IMR-90 (cell line): ENCODE measurements around the gene DCLRE1C. TPM values are rescaled to one million over a fixed set of nuclear protein-coding genes. Genes with fewer than 3 reads are reported as not detected.

Experiments
- ATAC-seq: fragments of 200-7000 bp; cut with Tn5 transposase; 2 replicates; pipeline ENCODE4 v1.9.1; 2020; ENCODE audit warnings: low read depth, mild to moderate bottlenecking, moderate library complexity
- BruUV-seq: library from RNA; stranded (reverse); fragments of 400-500 nt; replicated peaks from 2 replicates; lab custom pipeline; 2021; lab: Mats Ljungman, UMichigan
- CTCF ChIA-PET: fragments of 300-600 bp; formaldehyde crosslinking; extraction: SDS; loops from one replicate; lab custom pipeline; 2021; ENCODE audit warnings: antibody characterized with exemption; lab: Yijun Ruan, JAX
- POLR2A ChIA-PET: fragments of 300-600 bp; sonication (Branson Sonifier 250); formaldehyde crosslinking; loops from one replicate; lab custom pipeline; 2022; ENCODE audit warnings: antibody characterized with exemption; ENCODE audit not compliant: unreplicated experiment; lab: Charles Lee
- DNase-seq: peaks from one replicate; pipeline ENCODE4 v3.0.0; 2013
- H2AFZ ChIP-seq: replicated peaks from 2 replicates; pipeline ENCODE3; 2013; ENCODE audit warnings: low read length, mild to moderate bottlenecking; ENCODE audit not compliant: poor library complexity
- H2AK5ac ChIP-seq: 2 replicates; pipeline ENCODE4 v1.6.1; 2013; ENCODE audit warnings: low read depth, low read length, inconsistent platforms
- H2AK9ac ChIP-seq: replicated peaks from 2 replicates; pipeline ENCODE3; 2013; ENCODE audit warnings: mild to moderate bottlenecking, low read depth, low read length, moderate library complexity; ENCODE audit not compliant: poor library complexity
- H2BK120ac ChIP-seq: 2 replicates; pipeline ENCODE4 v1.6.1; 2013; ENCODE audit warnings: low read depth, low read length, inconsistent platforms
- H2BK15ac ChIP-seq: 3 replicates; pipeline ENCODE4 v1.6.1; 2013; ENCODE audit warnings: low read depth, low read length, inconsistent platforms
- H2BK20ac ChIP-seq: 2 replicates; pipeline ENCODE4 v1.6.1; 2013; ENCODE audit warnings: low read depth, mild to moderate bottlenecking, inconsistent platforms, low read length, moderate library complexity
- H2BK5ac ChIP-seq: 2 replicates; pipeline ENCODE4 v1.6.1; 2013; ENCODE audit warnings: mild to moderate bottlenecking, low read depth, low read length, inconsistent platforms; ENCODE audit not compliant: poor library complexity, severe bottlenecking
- H3K14ac ChIP-seq: replicated peaks from 2 replicates; pipeline ENCODE4 v1.6.1; 2013; ENCODE audit warnings: low read depth, low read length, inconsistent platforms
- H3K18ac ChIP-seq: 2 replicates; pipeline ENCODE4 v1.6.1; 2013; ENCODE audit warnings: low read depth, low read length, control low read depth
- H3K23ac ChIP-seq: 2 replicates; pipeline ENCODE4 v1.6.1; 2013; ENCODE audit warnings: low read depth, low read length, inconsistent platforms
- H3K27ac ChIP-seq: 2 replicates; pipeline ENCODE4 v1.5.1; 2013; ENCODE audit warnings: mild to moderate bottlenecking, control low read depth, low read length; ENCODE audit not compliant: insufficient read depth
- H3K27me3 ChIP-seq: 2 replicates; pipeline ENCODE4 v1.6.1; 2013; ENCODE audit warnings: low read length; ENCODE audit not compliant: control insufficient read depth, insufficient read depth
- H3K36me3 ChIP-seq: 2 replicates; pipeline ENCODE4 v1.6.1; 2013; ENCODE audit warnings: low read length, mixed read lengths; ENCODE audit not compliant: control insufficient read depth, insufficient read depth
- H3K4ac ChIP-seq: 2 replicates; pipeline ENCODE4 v1.6.1; 2013; ENCODE audit warnings: low read depth, low read length, inconsistent platforms
- H3K4me1 ChIP-seq: 2 replicates; pipeline ENCODE4 v1.6.1; 2013; ENCODE audit warnings: low read length, mixed read lengths; ENCODE audit not compliant: control insufficient read depth, insufficient read depth
- H3K4me2 ChIP-seq: 2 replicates; pipeline ENCODE4 v1.6.1; 2013; ENCODE audit warnings: low read depth, mild to moderate bottlenecking, control low read depth, low read length, moderate library complexity
- H3K4me3 ChIP-seq: 2 replicates; pipeline ENCODE4 v1.5.1; 2013; ENCODE audit warnings: low read depth, mild to moderate bottlenecking, control low read depth, low read length, moderate library complexity; ENCODE audit not compliant: insufficient read depth
- H3K56ac ChIP-seq: 2 replicates; pipeline ENCODE4 v1.6.1; 2013; ENCODE audit warnings: low read length, inconsistent platforms; ENCODE audit not compliant: insufficient read depth; ENCODE audit errors: extremely low read depth
- H3K79me1 ChIP-seq, 2 experiments: 2 replicates each; pipeline ENCODE4 v1.6.1; 2013; ENCODE audit warnings: low read length in 2 of 2, inconsistent platforms in 1 of 2, low read depth in 1 of 2
- H3K9ac ChIP-seq: 2 replicates; pipeline ENCODE4 v1.6.1; 2013; ENCODE audit warnings: low read depth, low read length, control low read depth
- H3K9me1 ChIP-seq: 2 replicates; pipeline ENCODE4 v1.6.1; 2013; ENCODE audit warnings: low read length, inconsistent platforms; ENCODE audit not compliant: insufficient read depth
- H3K9me3 ChIP-seq: 2 replicates; pipeline ENCODE4 v1.6.1; 2013; ENCODE audit warnings: low read length; ENCODE audit not compliant: control insufficient read depth, insufficient read depth
- H4K20me1 ChIP-seq: 2 replicates; pipeline ENCODE4 v1.6.1; 2013; ENCODE audit warnings: low read length, inconsistent platforms; ENCODE audit not compliant: insufficient read depth
- H4K5ac ChIP-seq: 2 replicates; pipeline ENCODE4 v1.6.1; 2013; ENCODE audit warnings: mild to moderate bottlenecking, low read depth, low read length, control low read depth
- H4K8ac ChIP-seq, 2 experiments: 2 replicates each; pipeline ENCODE4 v1.6.1; 2013; ENCODE audit warnings: low read depth in 2 of 2, low read length in 2 of 2, control low read depth in 1 of 2, inconsistent platforms in 1 of 2
- H4K91ac ChIP-seq: 2 replicates; pipeline ENCODE4 v1.6.1; 2013; ENCODE audit warnings: low read depth, low read length, inconsistent platforms; ENCODE audit not compliant: insufficient read depth
- BHLHE40 ChIP-seq: fragments of 150-350 bp; IDR thresholded peaks from 2 replicates; pipeline ENCODE4 v1.6.1; 2016; ENCODE audit warnings: mild to moderate bottlenecking, low read depth, low read length
- NFE2L2 ChIP-seq: fragments of 150-350 bp; IDR thresholded peaks from 2 replicates; pipeline ENCODE4 v1.6.1; 2016; ENCODE audit warnings: low read depth, mild to moderate bottlenecking, low read length
- RAD21 ChIP-seq: IDR thresholded peaks from 2 replicates; pipeline ENCODE4 v1.6.1; 2012; ENCODE audit warnings: low read length, improper control_type of control experiment
- RFX5 ChIP-seq: IDR thresholded peaks from 2 replicates; pipeline ENCODE4 v1.8.0; 2012; ENCODE audit warnings: low read depth, mild to moderate bottlenecking, low read length, moderate library complexity
- WGBS, 2 experiments: methylation state at CpG; one replicate each; pipeline versions ENCODE4 v1.1.5 to v1.1.7; 2013; ENCODE audit warnings: missing lambda C conversion rate in 2 of 2; ENCODE audit not compliant: insufficient read length in 1 of 2; ENCODE audit errors: extremely low coverage in 2 of 2; 5-methylcytosine and 5-hydroxymethylcytosine counted together
- dilution Hi-C: fragments of 300-500 bp; cut with HindIII; formaldehyde crosslinking; loops from one replicate; pipeline ENCODE4 v1.14.3; 2018; ENCODE audit warnings: low sequenced_read_pairs; ENCODE audit not compliant: unreplicated experiment
- in situ Hi-C: fragments of 300-500 bp; cut with MboI; formaldehyde crosslinking; loops from 3 replicates; pipeline ENCODE4 v1.14.3; 2019; ENCODE audit warnings: low sequenced_read_pairs, inconsistent platforms, mixed read lengths
- intact Hi-C: fragments of 100-400 bp; cut with micrococcal nuclease; formaldehyde crosslinking; loops from 2 replicates; pipeline ENCODE4 v1.10.0; 2022
- polyA plus RNA-seq, 3 experiments: library from polyadenylated mRNA; depleted of rRNA; stranded (reverse); fragments of >200 nt; gene quantifications; 2 replicates each; pipeline ENCODE4 v1.2.3, GENCODE V29; 2012; ENCODE audit warnings: low replicate concordance in 1 of 3
- total RNA-seq: library from RNA; depleted of rRNA; stranded (reverse); fragments of >200 nt; gene quantifications from 2 replicates; pipeline ENCODE4 v1.2.3, GENCODE V29; 2012

The DCLRE1C gene
- total and polyA plus RNA-seq, 2 of the 4 experiments (the other 2 are of a cell fraction): 2.9 to 8.1 TPM

- in situ Hi-C loops (no loop called here), dilution Hi-C loops (no loop called here), intact Hi-C loops (no loop called here)
- no peak overlapping the region for H2AFZ ChIP-seq
- no peak overlapping the region for H2AK9ac ChIP-seq
- H3K27ac ChIP-seq: no peak overlapping the region
- no peak overlapping the region for H4K91ac ChIP-seq
- no peaks in the 10 kb centered on the region for H3K9me3 ChIP-seq
- no peak for DNase-seq
- no peak overlapping the region for H4K5ac ChIP-seq
- peaks cover 38% of the 10 kb centered on the region for H3K36me3 ChIP-seq
- peaks cover 4 to 7% of the 10 kb centered on the region in 2 experiments; a peak in 1 of 4 replicates for H3K79me1 ChIP-seq
- ATAC-seq: no peak
- H3K4me3 ChIP-seq: no peak overlapping the region
- H3K4me1 ChIP-seq: no peaks in the 10 kb centered on the region
- H2BK20ac ChIP-seq: no peak overlapping the region
- H4K20me1 ChIP-seq: no peaks in the 10 kb centered on the region
- TF ChIP-seq RFX5 (no peak), RAD21 (no peak), BHLHE40 (no peak), NFE2L2 (no peak)
- ChIA-PET POLR2A (no interaction called here), CTCF (no interaction called here)
- H3K14ac ChIP-seq: no peak overlapping the region
- no peak overlapping the region for H2AK5ac ChIP-seq
- H3K18ac ChIP-seq: no peak overlapping the region
- no peak overlapping the region for H3K4ac ChIP-seq
- H3K9me1 ChIP-seq: peaks cover 8% of the 10 kb centered on the region
- no peaks in the 10 kb centered on the region for H3K27me3 ChIP-seq
- no peak overlapping the region for H4K8ac ChIP-seq
- no peak overlapping the region for H2BK120ac ChIP-seq
- H3K56ac ChIP-seq: no peak overlapping the region
- no CpG with 5 or more reads among the region's 8 CpGs for WGBS, 2 experiments
- H3K4me2 ChIP-seq: no peak overlapping the region
- BruUV-seq: no TSS peak
- no peak overlapping the region for H3K23ac ChIP-seq
- no peak overlapping the region for H2BK15ac ChIP-seq
- H3K9ac ChIP-seq: no peak overlapping the region
- no peak overlapping the region for H2BK5ac ChIP-seq
These were observed 27.8 kb downstream of the DCLRE1C start for GRCh38 chr10:14926061-14926470.
